Mammary epithelial cell (primary cell): ENCODE results near the gene TLR8.
A peak's percentile ranks its signal among the peaks of the same experiment; 100 is the strongest.

Experiments used
- EZH2 ChIP-seq: IDR thresholded peaks from 2 replicates; pipeline ENCODE4 v1.6.1; 2012; ENCODE audit warnings: low read length, inconsistent platforms, borderline replicate concordance
- TF ChIP-seq, protein P1 (sequence below), 2 donors: IDR thresholded peaks in 1 of 2; conservative IDR thresholded peaks in 1 of 2; 2 replicates each; pipeline ENCODE4 v1.5.1; 2011 to 2012; ENCODE audit warnings: inconsistent platforms in 2 of 2, low read length in 2 of 2, mild to moderate bottlenecking in 2 of 2, control low read depth in 1 of 2, low read depth in 1 of 2; ENCODE audit not compliant: insufficient read depth in 1 of 2; ENCODE audit errors: extremely low read depth in 1 of 2

GRCh38 chrX:12970691-12971202, 64.3 kb downstream of the TLR8 start:
- TF ChIP-seq, protein P1, sequence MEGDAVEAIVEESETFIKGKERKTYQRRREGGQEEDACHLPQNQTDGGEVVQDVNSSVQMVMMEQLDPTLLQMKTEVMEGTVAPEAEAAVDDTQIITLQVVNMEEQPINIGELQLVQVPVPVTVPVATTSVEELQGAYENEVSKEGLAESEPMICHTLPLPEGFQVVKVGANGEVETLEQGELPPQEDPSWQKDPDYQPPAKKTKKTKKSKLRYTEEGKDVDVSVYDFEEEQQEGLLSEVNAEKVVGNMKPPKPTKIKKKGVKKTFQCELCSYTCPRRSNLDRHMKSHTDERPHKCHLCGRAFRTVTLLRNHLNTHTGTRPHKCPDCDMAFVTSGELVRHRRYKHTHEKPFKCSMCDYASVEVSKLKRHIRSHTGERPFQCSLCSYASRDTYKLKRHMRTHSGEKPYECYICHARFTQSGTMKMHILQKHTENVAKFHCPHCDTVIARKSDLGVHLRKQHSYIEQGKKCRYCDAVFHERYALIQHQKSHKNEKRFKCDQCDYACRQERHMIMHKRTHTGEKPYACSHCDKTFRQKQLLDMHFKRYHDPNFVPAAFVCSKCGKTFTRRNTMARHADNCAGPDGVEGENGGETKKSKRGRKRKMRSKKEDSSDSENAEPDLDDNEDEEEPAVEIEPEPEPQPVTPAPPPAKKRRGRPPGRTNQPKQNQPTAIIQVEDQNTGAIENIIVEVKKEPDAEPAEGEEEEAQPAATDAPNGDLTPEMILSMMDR (conservative IDR thresholded peaks at IDR 0.05 in 1 of 2, IDR thresholded peaks at IDR 0.05 in 1 of 2; ENCODE audit: extremely low read depth in 1 of 2, insufficient read depth in 1 of 2, low read depth in 1 of 2, low read length in 2 of 2): peak; percentile 25 to 55
- no peak for TF ChIP-seq EZH2
